Fibroblast of mammary gland (primary cell): Measurements from ENCODE around the gene RIPK1.
"Not testable (repeated sequence)": the region's sequence is repeated elsewhere in the genome, so short reads cannot be mapped to it uniquely, and the experiment has no call there.

Experiments used
- DNase-seq: peaks from one replicate; pipeline ENCODE4 v3.0.0-alpha.2; 2010; ENCODE audit warnings: low read depth
- H3K4me3 ChIP-seq: 2 replicates; pipeline ENCODE4 v1.5.1; 2011; ENCODE audit warnings: low read depth, mild to moderate bottlenecking, low read length, moderate library complexity; ENCODE audit not compliant: control insufficient read depth
- TF ChIP-seq, protein P1 (sequence below): conservative IDR thresholded peaks from 2 replicates; pipeline ENCODE4 v1.5.1; 2011; ENCODE audit warnings: low read depth, low read length, inconsistent platforms; ENCODE audit not compliant: control insufficient read depth, insufficient read depth

The RIPK1 gene

GRCh38 chr6:3076320-3076719 lies 8.0 kb downstream of the RIPK1 start:
- TF ChIP-seq, protein P1, sequence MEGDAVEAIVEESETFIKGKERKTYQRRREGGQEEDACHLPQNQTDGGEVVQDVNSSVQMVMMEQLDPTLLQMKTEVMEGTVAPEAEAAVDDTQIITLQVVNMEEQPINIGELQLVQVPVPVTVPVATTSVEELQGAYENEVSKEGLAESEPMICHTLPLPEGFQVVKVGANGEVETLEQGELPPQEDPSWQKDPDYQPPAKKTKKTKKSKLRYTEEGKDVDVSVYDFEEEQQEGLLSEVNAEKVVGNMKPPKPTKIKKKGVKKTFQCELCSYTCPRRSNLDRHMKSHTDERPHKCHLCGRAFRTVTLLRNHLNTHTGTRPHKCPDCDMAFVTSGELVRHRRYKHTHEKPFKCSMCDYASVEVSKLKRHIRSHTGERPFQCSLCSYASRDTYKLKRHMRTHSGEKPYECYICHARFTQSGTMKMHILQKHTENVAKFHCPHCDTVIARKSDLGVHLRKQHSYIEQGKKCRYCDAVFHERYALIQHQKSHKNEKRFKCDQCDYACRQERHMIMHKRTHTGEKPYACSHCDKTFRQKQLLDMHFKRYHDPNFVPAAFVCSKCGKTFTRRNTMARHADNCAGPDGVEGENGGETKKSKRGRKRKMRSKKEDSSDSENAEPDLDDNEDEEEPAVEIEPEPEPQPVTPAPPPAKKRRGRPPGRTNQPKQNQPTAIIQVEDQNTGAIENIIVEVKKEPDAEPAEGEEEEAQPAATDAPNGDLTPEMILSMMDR, result no peak

GRCh38 chr6:3077430-3077829 lies 9.1 kb downstream of the RIPK1 start:
- no peak overlapping the region for H3K4me3 ChIP-seq
- TF ChIP-seq, protein P1, result no peak
- no peak for DNase-seq

More at GRCh38 chr6:3076320-3076719, 8.0 kb downstream of the RIPK1 start:
- no peak overlapping the region for H3K4me3 ChIP-seq
- no peak for DNase-seq

DNA sequence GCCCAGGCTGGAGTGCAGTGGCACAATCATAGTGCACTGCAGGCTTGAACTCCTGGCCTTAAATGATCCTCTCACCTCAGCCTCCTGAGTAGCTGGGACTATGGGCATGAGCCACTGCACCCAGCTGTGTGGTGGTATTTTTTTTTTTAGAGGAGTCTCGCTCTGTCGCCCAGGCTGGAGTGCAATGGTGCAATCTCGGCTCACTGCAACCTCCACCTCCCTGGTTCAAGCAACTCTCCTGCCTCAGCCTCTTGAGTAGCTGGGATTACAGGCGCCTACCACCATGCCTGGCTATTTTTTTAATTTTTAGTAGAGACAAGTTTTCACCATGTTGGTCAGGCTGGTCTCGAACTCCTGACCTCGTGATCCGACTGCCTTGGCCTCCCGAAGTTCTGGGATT lies 10.7 kb downstream of the RIPK1 start:
- DNase-seq, H3K4me3 ChIP-seq: not testable (repeated sequence)

GRCh38 chr6:3079682-3080081 lies 11.4 kb downstream of the RIPK1 start:
- TF ChIP-seq, protein P1, result no peak
- DNase-seq, result no peak
- H3K4me3 ChIP-seq, result no peak overlapping the region

DNA sequence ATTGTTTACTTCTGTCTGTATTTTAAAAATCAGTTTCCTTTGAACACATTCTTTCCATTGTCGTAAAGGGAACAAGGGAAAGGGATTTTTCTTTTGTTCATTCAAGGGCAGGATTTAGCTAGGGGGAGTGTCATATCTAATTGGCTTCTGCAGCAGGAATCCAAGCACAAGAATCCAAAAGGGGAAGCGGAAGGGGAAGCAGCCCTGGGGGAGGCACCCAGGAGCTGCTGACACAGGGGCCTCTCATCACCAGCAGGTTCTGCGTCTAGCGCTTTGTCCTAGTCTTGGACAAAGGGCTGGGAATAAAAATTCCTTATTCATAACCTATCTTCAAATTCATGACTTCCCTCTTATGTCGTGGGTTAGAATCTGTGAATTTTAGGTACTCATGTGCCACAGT lies 13.7 kb downstream of the RIPK1 start:
- no peak for DNase-seq
- TF ChIP-seq, protein P1, result no peak

DNA sequence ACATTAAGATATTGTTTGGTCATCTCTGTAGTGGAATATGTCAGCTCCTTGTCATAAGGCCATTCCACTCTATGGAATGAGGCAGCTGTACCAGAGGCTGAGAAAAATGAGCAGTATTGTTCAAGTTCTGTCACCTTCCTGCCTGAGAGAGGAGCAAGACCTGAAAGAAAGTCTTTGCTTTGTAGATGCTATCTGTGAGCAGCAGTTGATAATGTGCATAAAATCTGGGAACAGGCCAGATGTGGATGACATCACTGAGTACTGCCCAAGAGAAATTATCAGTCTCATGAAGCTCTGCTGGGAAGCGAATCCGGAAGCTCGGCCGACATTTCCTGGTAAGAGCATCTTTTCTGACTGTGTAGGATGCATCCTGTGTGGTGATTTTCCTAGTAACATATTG lies 16.8 kb downstream of the RIPK1 start:
- TF ChIP-seq, protein P1, result no peak
- peak; percentile 40 for DNase-seq
- H3K4me3 ChIP-seq, result no peak overlapping the region

More for the DNA sequence above, 13.7 kb downstream of the RIPK1 start:
- no peak overlapping the region for H3K4me3 ChIP-seq

DNA sequence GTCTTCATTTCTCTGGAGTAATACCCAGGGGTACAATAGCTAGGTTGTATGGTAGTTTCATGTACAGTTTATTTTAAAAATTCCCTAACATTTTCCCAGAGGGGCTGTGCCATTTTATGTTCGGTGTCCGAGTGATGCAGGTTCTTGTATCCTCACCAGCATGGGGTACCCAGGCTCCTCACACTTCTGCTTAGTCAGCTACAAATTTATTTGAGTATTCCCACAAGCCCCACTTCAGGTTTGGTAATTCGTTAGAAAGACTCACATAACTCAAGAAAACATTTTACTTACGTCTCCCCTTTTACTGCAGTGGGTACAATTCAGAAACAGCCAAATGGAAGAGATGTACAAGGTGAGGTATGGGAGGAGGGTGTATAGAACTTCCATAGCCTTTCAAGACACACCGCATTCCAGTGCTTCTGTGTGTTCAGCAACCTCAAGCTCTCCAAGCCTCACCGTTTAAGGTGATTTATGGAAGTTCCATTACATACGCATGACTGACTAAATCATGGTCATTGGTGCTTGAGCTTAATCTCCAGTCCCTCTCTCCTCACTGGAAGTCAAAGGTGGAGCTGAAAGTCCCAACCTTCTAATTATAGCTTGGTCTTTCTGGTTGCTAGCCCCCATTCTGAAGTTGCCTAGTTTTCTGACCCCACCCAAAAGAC lies 18.1 kb downstream of the RIPK1 start:
- TF ChIP-seq, protein P1, result no peak
- no peak for DNase-seq
- H3K4me3 ChIP-seq, result no peak overlapping the region
